NAMALWA (cell line): ENCODE data around the gene VAT1L.
"Not testable (repeated sequence)": the region's sequence is repeated elsewhere in the genome, so short reads cannot be mapped to it uniquely, and the experiment has no call there.

Experiments
- DNase-seq: peaks from one replicate; pipeline ENCODE4 v3.0.0-alpha.2; 2015; ENCODE audit warnings: low spot score

VAT1L gene

GRCh38 chr16:77955127-77955526, 166.8 kb downstream of the VAT1L start:
- DNase-seq, result no peak

- DNase-seq, result no peak
Measured at GRCh38 chr16:77956231-77956630, 167.9 kb downstream of the VAT1L start.

- no peak for DNase-seq
Measured at GRCh38 chr16:77960766-77961165, 172.4 kb downstream of the VAT1L start.

- DNase-seq, result no peak
Measured at GRCh38 chr16:77961814-77962213, 173.4 kb downstream of the VAT1L start.

GRCh38 chr16:77962689-77963088, 174.3 kb downstream of the VAT1L start:
- no peak for DNase-seq

GRCh38 chr16:77963185-77964044, 175.1 kb downstream of the VAT1L start:
- DNase-seq, result no peak

GRCh38 chr16:77965346-77965745, 177.0 kb downstream of the VAT1L start:
- DNase-seq, result no peak

- no peak for DNase-seq
Measured at GRCh38 chr16:77967054-77967904, 178.9 kb downstream of the VAT1L start.

GRCh38 chr16:77969861-77970260, 181.5 kb downstream of the VAT1L start:
- no peak for DNase-seq

GRCh38 chr16:77970371-77970770, 182.0 kb downstream of the VAT1L start:
- no peak for DNase-seq

- DNase-seq, result peak; percentile 80
Measured at GRCh38 chr16:77971306-77972061, 183.1 kb downstream of the VAT1L start.

- no peak for DNase-seq
Measured at GRCh38 chr16:77972062-77972392, 183.7 kb downstream of the VAT1L start.

GRCh38 chr16:77974883-77975282, 186.5 kb downstream of the VAT1L start:
- DNase-seq, result peak; percentile 17

- DNase-seq, result no peak
Measured at GRCh38 chr16:77975942-77976341, 187.6 kb downstream of the VAT1L start.

GRCh38 chr16:77977339-77977738, 189.0 kb downstream of the VAT1L start:
- DNase-seq, result no peak

- DNase-seq, result no peak
Measured at GRCh38 chr16:77985111-77985510, 196.7 kb downstream of the VAT1L start.

- DNase-seq, result no peak
Measured at GRCh38 chr16:77986011-77986740, 197.8 kb downstream of the VAT1L start.

- no peak for DNase-seq
Measured at GRCh38 chr16:77987810-77988209, 199.4 kb downstream of the VAT1L start.

GRCh38 chr16:77989846-77990245, 201.5 kb downstream of the VAT1L start:
- no peak for DNase-seq

- no peak for DNase-seq
Measured at GRCh38 chr16:77991701-77992100, 203.3 kb downstream of the VAT1L start.

GRCh38 chr16:77992381-77992780, 204.0 kb downstream of the VAT1L start:
- not testable (repeated sequence) for DNase-seq
